Body of pancreas (tissue), 4 donors: ENCODE results near the gene ZNF532. TPM values are rescaled to one million over a fixed set of nuclear protein-coding genes. Genes with fewer than 3 reads are reported as not detected.
A peak's percentile ranks its signal among the peaks of the same experiment; 100 is the strongest.
"Not testable (repeated sequence)": the region's sequence is repeated elsewhere in the genome, so short reads cannot be mapped to it uniquely, and the experiment has no call there.

Experiments used
- ATAC-seq: fragments of 150-250 bp; one replicate; pipeline ENCODE4 v1.9.1; 2016
- DNase-seq, 4 donors: peaks; one replicate each; pipeline ENCODE4 v3.0.0-alpha.2; 2019
- H3K27ac ChIP-seq, 4 donors: fragments of 200-600 bp; sonication (generic); 1 replicate in 3 of 4; 2 replicates in 1 of 4; pipeline versions ENCODE4 v1.5.1 to v1.6.1; 2016 to 2019; ENCODE audit warnings: mild to moderate bottlenecking in 1 of 4, mixed read lengths in 1 of 4, moderate library complexity in 1 of 4
- H3K27me3 ChIP-seq, 2 donors: fragments of 200-600 bp; sonication (generic); one replicate each; pipeline ENCODE4 v1.6.0; 2016; ENCODE audit warnings: mild to moderate bottlenecking in 1 of 2
- H3K36me3 ChIP-seq, 2 donors: fragments of 200-600 bp; sonication (generic); replicated peaks in 1 of 2; 2 replicates each; pipeline ENCODE4 v1.5.1; 2016; ENCODE audit warnings: low read depth in 2 of 2; ENCODE audit not compliant: insufficient read depth in 1 of 2
- H3K4me1 ChIP-seq: fragments of 200-600 bp; sonication (generic); one replicate; pipeline ENCODE4 v1.6.0; 2016
- H3K4me3 ChIP-seq, 2 donors: fragments of 200-600 bp; sonication (generic); 1 replicate in 1 of 2; 2 replicates in 1 of 2; pipeline ENCODE4 v1.5.1; 2016 to 2019
- H3K9me3 ChIP-seq, 3 donors: fragments of 200-600 bp; sonication (generic); 1 replicate in 2 of 3; 2 replicates in 1 of 3; pipeline ENCODE4 v1.5.1; 2016
- CTCF ChIP-seq, 7 experiments: fragments of 450-650 bp in 4 of 7; fragments of 200-600 bp in 3 of 7; sonication (generic) in 3 of 7; IDR thresholded peaks; one replicate each; pipeline ENCODE4 v1.5.1; 2016 to 2019; ENCODE audit warnings: antibody characterized with exemption in 7 of 7
- POLR2A ChIP-seq, 3 donors: fragments of 450-650 bp; IDR thresholded peaks; one replicate each; pipeline ENCODE4 v1.6.1; 2016; ENCODE audit warnings: antibody characterized with exemption in 3 of 3, mild to moderate bottlenecking in 2 of 3
- WGBS, 2 donors: methylation state at CpG; one replicate each; pipeline ENCODE4 v1.1.5; 2017; 5-methylcytosine and 5-hydroxymethylcytosine counted together
- intact Hi-C: fragments of 100-400 bp; cut with DNase I; formaldehyde crosslinking; loops from one replicate; pipeline ENCODE4 v1.15.1; 2023
- total RNA-seq, 2 donors: library from RNA; depleted of rRNA; stranded (reverse); fragments of >200 nt; gene quantifications; one replicate each; pipeline ENCODE4 v1.1.0, GENCODE V29; 2016

Gene ZNF532
- total RNA-seq, 2 donors from 2014 or later = 12.2 to 52.1 TPM

- Histone ChIP-seq H3K36me3 (no peaks in the 10 kb centered on the region), H3K4me1 (no peaks in the 10 kb centered on the region), H3K4me3 (no peak overlapping the region), H3K9me3 (no peaks in the 10 kb centered on the region), H3K27me3 (no peaks in the 10 kb centered on the region), H3K27ac (no peak overlapping the region)
- WGBS, 2 donors = 72 to 76% methylated on average over 4 of the region's 4 CpGs
- ATAC-seq (no peak), DNase-seq (no peak)
- intact Hi-C loops = no loop called here
- TF ChIP-seq CTCF (IDR thresholded peaks at IDR 0.05) (no peak), POLR2A (IDR thresholded peaks at IDR 0.05) (no peak)
Observed at GRCh38 chr18:58823412-58823811, 41.3 kb upstream of the ZNF532 start.

GRCh38 chr18:58826926-58827325 lies 37.8 kb upstream of the ZNF532 start:
- ATAC-seq, H3K9me3 ChIP-seq, H3K36me3 ChIP-seq, H3K27me3 ChIP-seq, H3K27ac ChIP-seq, intact Hi-C loops, DNase-seq, H3K4me3 ChIP-seq, H3K4me1 ChIP-seq: not testable (repeated sequence)
- WGBS, 2 donors = 80 to 81% methylated on average over 1 to 6 of the region's 6 CpGs

GRCh38 chr18:58827428-58827827 lies 37.2 kb upstream of the ZNF532 start:
- DNase-seq (no peak), ATAC-seq (no peak)
- 76 to 100% methylated on average over 3 to 5 of the region's 5 CpGs for WGBS, 2 donors
- Histone ChIP-seq H3K4me1 (no peaks in the 10 kb centered on the region), H3K9me3 (no peaks in the 10 kb centered on the region), H3K4me3 (no peak overlapping the region), H3K27me3 (no peaks in the 10 kb centered on the region), H3K27ac (no peak overlapping the region), H3K36me3 (no peaks in the 10 kb centered on the region)
- intact Hi-C loops = no loop called here
- TF ChIP-seq CTCF (IDR thresholded peaks at IDR 0.05) (no peak), POLR2A (IDR thresholded peaks at IDR 0.05) (no peak)

GRCh38 chr18:58827886-58828285 lies 36.8 kb upstream of the ZNF532 start:
- no peak for TF ChIP-seq POLR2A (IDR thresholded peaks at IDR 0.05)
- TF ChIP-seq CTCF (IDR thresholded peaks at IDR 0.05) = no peak
- H3K36me3 ChIP-seq = no peaks in the 10 kb centered on the region
- DNase-seq (no peak), ATAC-seq (no peak)
- H3K27ac ChIP-seq = no peak overlapping the region
- intact Hi-C loops = no loop called here
- no peak overlapping the region for H3K4me3 ChIP-seq
- H3K4me1 ChIP-seq = no peaks in the 10 kb centered on the region
- H3K27me3 ChIP-seq = no peaks in the 10 kb centered on the region
- WGBS, 2 donors = 95 to 100% methylated on average over 1 to 15 of the region's 24 CpGs
- H3K9me3 ChIP-seq = no peaks in the 10 kb centered on the region

- no peak for TF ChIP-seq POLR2A (IDR thresholded peaks at IDR 0.05)
- no peak for TF ChIP-seq CTCF (IDR thresholded peaks at IDR 0.05)
- no peak overlapping the region for H3K4me3 ChIP-seq
- ATAC-seq (no peak), DNase-seq (peak in 2 of 4 donors; percentile 10 to 11)
- no peaks in the 10 kb centered on the region for H3K27me3 ChIP-seq
- intact Hi-C loops = no loop called here
- no peaks in the 10 kb centered on the region for H3K9me3 ChIP-seq
- no peaks in the 10 kb centered on the region for H3K36me3 ChIP-seq
- peak overlapping the region in 2 of 4 donors; percentile 8 to 29 for H3K27ac ChIP-seq
- WGBS, 2 donors = 56 to 59% methylated on average over 12 of the region's 12 CpGs
- H3K4me1 ChIP-seq = no peaks in the 10 kb centered on the region
Observed at GRCh38 chr18:58828399-58829121, 36.1 kb upstream of the ZNF532 start.
